Measurements from ENCODE around the gene GABARAPL2.
A peak's percentile ranks its signal among the peaks of the same experiment; 100 is the strongest.

GABARAPL2 gene

GRCh38 chr16:75624921-75625334 lies 58.7 kb downstream of the GABARAPL2 start (continued):
- TF ChIP-seq ZFP69B (tag by site-specific recombination; IDR thresholded peaks at IDR 0.05): 0 out of 2 replicates have a peak, but pooled peaks have one; percentile 18
- TF ChIP-seq ZNF473 (tag by site-specific recombination; IDR thresholded peaks at IDR 0.05): no peak
- no peak for TF ChIP-seq PRDM2 (tag by site-specific recombination; IDR thresholded peaks at IDR 0.05; ENCODE audit: borderline replicate concordance)
- TF ChIP-seq BCL6B (tag by site-specific recombination; IDR thresholded peaks at IDR 0.05): no peak; the same call in 1 of the 2 replicates
- TF ChIP-seq ZNF701 (tag by site-specific recombination; IDR thresholded peaks at IDR 0.05): no peak
- TF ChIP-seq ZNF404 (tag by site-specific recombination; IDR thresholded peaks at IDR 0.05): no peak
- no peak for TF ChIP-seq ZNF311 (tag by site-specific recombination; IDR thresholded peaks at IDR 0.05; ENCODE audit: borderline replicate concordance)
- TF ChIP-seq ZNF112 (tag by site-specific recombination; IDR thresholded peaks at IDR 0.05): no peak
- no peak for TF ChIP-seq PBX3 (CRISPR knock-in tag; IDR thresholded peaks at IDR 0.05)
- TF ChIP-seq ZNF626 (tag by site-specific recombination; IDR thresholded peaks at IDR 0.05): no peak
- TF ChIP-seq ZNF48 (tag by site-specific recombination; IDR thresholded peaks at IDR 0.05): no peak
- no peak for TF ChIP-seq ZNF121 (tag by site-specific recombination; IDR thresholded peaks at IDR 0.05)
- TF ChIP-seq ZNF391 (tag by site-specific recombination; IDR thresholded peaks at IDR 0.05; ENCODE audit: borderline replicate concordance, low read depth): no peak
- TF ChIP-seq ZNF169 (tag by site-specific recombination; IDR thresholded peaks at IDR 0.05): no peak
- TF ChIP-seq ZNF596 (tag by site-specific recombination; IDR thresholded peaks at IDR 0.05): no peak
- no peak; the same call in 1 of the 2 replicates for TF ChIP-seq OVOL3 (tag by site-specific recombination; IDR thresholded peaks at IDR 0.05)
- no peak for TF ChIP-seq PRDM6 (tag by site-specific recombination; IDR thresholded peaks at IDR 0.05)
- no peak for TF ChIP-seq ZNF223 (tag by site-specific recombination; IDR thresholded peaks at IDR 0.05)
- no peak for TF ChIP-seq ZBTB26 (tag by site-specific recombination; optimal IDR thresholded peaks at IDR 0.05)
- TF ChIP-seq WT1 (tag by site-specific recombination; IDR thresholded peaks at IDR 0.05): no peak
- TF ChIP-seq BCL11B (tag by site-specific recombination; IDR thresholded peaks at IDR 0.05; ENCODE audit: low read depth): peak; percentile 28; the same call in 1 of the 2 replicates
- TF ChIP-seq ZNF148 (tag by site-specific recombination; IDR thresholded peaks at IDR 0.05; ENCODE audit: borderline replicate concordance): no peak
- no peak for TF ChIP-seq ZNF341 (tag by site-specific recombination; IDR thresholded peaks at IDR 0.05; ENCODE audit: low read depth)
- no peak for TF ChIP-seq ZNF791 (tag by site-specific recombination; IDR thresholded peaks at IDR 0.05)
- TF ChIP-seq ZNF140 (tag by site-specific recombination; IDR thresholded peaks at IDR 0.05): no peak

Data from HEK293 (cell line).